T-helper 1 cell treated with Interleukin-12 subunit alpha and Interleukin-12 subunit beta and Interleukin-4 antibody, amounts not matched to agents 30 ng/mL and 1 ng/mL, for 36 hours (primary cell): Measurements from ENCODE around the gene TIMM17B. TPM values are rescaled to one million over a fixed set of nuclear protein-coding genes. Genes with fewer than 3 reads are reported as not detected.

Experiments
- total RNA-seq: library from RNA; stranded (reverse); gene quantifications from 2 replicates; pipeline ENCODE4 v1.2.3, GENCODE V29; 2022

Gene TIMM17B
- total RNA-seq, 1 donor from 2014 or later, result 48.0 TPM

Other genes with a start within 250 kb of the TIMM17B start
- gene WAS, start 214.0 kb downstream of the TIMM17B start, total RNA-seq, result 151 and 162 TPM in 2 replicates
- 21.7 and 25.0 TPM in 2 replicates for gene SUV39H1, start 201.0 kb downstream of the TIMM17B start, total RNA-seq
- not detected in 2 replicates for gene GLOD5, start 136.0 kb downstream of the TIMM17B start, total RNA-seq
- not detected in 2 replicates for gene GATA1, start 111.2 kb downstream of the TIMM17B start, total RNA-seq
- gene HDAC6, start 95.7 kb downstream of the TIMM17B start, total RNA-seq, result 83.1 and 87.3 TPM in 2 replicates
- gene ERAS, start 71.3 kb downstream of the TIMM17B start, total RNA-seq, result not detected in 2 replicates
- 0.56 and 0.78 TPM in 2 replicates for gene PCSK1N, start 62.2 kb downstream of the TIMM17B start, total RNA-seq
- 88.9 and 92.0 TPM in 2 replicates for gene PQBP1, start 162 bp upstream of the TIMM17B start, total RNA-seq
- 22.8 and 25.6 TPM in 2 replicates for gene SLC35A2, start 13.9 kb upstream of the TIMM17B start, total RNA-seq
- gene PIM2, start 21.3 kb upstream of the TIMM17B start, total RNA-seq, result 342 and 350 TPM in 2 replicates
- 68.4 and 71.1 TPM in 2 replicates for gene OTUD5, start 59.8 kb upstream of the TIMM17B start, total RNA-seq
- gene KCND1, start 74.1 kb upstream of the TIMM17B start, total RNA-seq, result 5.0 and 6.3 TPM in 2 replicates
- gene GRIPAP1, start 104.5 kb upstream of the TIMM17B start, total RNA-seq, result 103 and 110 TPM in 2 replicates
- 46.6 and 50.9 TPM in 2 replicates for gene TFE3, start 145.6 kb upstream of the TIMM17B start, total RNA-seq
- gene CCDC120, start 161.2 kb upstream of the TIMM17B start, total RNA-seq, result 6.5 and 8.3 TPM in 2 replicates
- 20.9 and 22.2 TPM in 2 replicates for gene PRAF2, start 176.2 kb upstream of the TIMM17B start, total RNA-seq
- 68.7 and 71.5 TPM in 2 replicates for gene WDR45, start 182.1 kb upstream of the TIMM17B start, total RNA-seq
- 32.6 and 33.2 TPM in 2 replicates for gene GPKOW, start 226.0 kb upstream of the TIMM17B start, total RNA-seq